Hair follicular keratinocyte (primary cell): ENCODE data around the gene NPIPB4. TPM values are rescaled to one million over a fixed set of nuclear protein-coding genes. Genes with fewer than 3 reads are reported as not detected.

ENCODE experiments used
- total RNA-seq: library from RNA; depleted of rRNA; stranded (reverse); fragments of >200 nt; gene quantifications from 2 replicates; pipeline ENCODE4 v1.2.3, GENCODE V29; 2015

Gene NPIPB4
- 9.1 and 9.3 TPM in 2 replicates for total RNA-seq

DNA sequence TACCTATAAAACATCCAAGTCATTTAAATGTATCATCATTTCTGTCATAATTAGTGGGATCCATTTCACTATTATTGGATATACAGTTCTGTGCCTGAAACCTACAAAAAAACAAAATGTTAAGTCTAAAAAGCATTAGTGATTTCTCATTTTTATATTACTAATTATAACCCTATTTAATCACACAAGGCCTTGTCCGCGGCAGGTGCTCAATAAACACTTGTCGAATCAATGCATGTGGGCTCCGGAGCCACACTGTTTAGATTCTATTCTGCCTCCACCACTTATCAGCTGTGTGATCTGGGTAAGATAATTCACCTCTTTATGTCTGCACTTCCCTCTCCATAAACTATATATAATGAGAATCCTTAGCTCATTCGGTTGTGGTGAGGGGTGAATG lies at the start of gene NPIPB4:
Gene NPIPB4, minus strand, starts transcription at position 101 of the 400 bp plus-strand sequence. CDS start 378 bp downstream, outside the sequence.

Other genes starting within 250 kb of the NPIPB4 start
- gene IGSF6, start 205.1 kb downstream of the NPIPB4 start, total RNA-seq = 0.15 TPM in 1 of 2 replicates, not detected in the other
- gene OTOA, start 193.8 kb downstream of the NPIPB4 start, total RNA-seq = not detected in 2 replicates
- 146 and 181 TPM in 2 replicates for gene UQCRC2, start 95.6 kb upstream of the NPIPB4 start, total RNA-seq
- not detected in 2 replicates for gene PDZD9, start 143.4 kb upstream of the NPIPB4 start, total RNA-seq
- gene MOSMO, start 150.4 kb upstream of the NPIPB4 start, total RNA-seq = 16.0 and 19.6 TPM in 2 replicates
- not detected in 2 replicates for gene VWA3A, start 234.8 kb upstream of the NPIPB4 start, total RNA-seq